ENCODE results near the gene ZNF771.
"Not testable (repeated sequence)": the region's sequence is repeated elsewhere in the genome, so short reads cannot be mapped to it uniquely, and the experiment has no call there.

ZNF771 gene

GRCh38 chr16:30375864-30376263 lies 31.5 kb upstream of the ZNF771 start:
- no peak for DNase-seq (ENCODE audit: low read depth in 1 of 2, low spot score in 1 of 2)

GRCh38 chr16:30376461-30376902 lies 30.9 kb upstream of the ZNF771 start:
- DNase-seq (ENCODE audit: low read depth in 1 of 2, low spot score in 1 of 2) = no peak

GRCh38 chr16:30377050-30377811 lies 30.2 kb upstream of the ZNF771 start:
- no peak for DNase-seq (ENCODE audit: low read depth in 1 of 2, low spot score in 1 of 2)

- peak; percentile 67 to 81 for DNase-seq (ENCODE audit: low read depth in 1 of 2, low spot score in 1 of 2)
These were observed 29.6 kb upstream of the ZNF771 start for GRCh38 chr16:30377812-30378235.

- DNase-seq (ENCODE audit: low read depth in 1 of 2, low spot score in 1 of 2) = peak; percentile 97 to 99
These were observed 28.9 kb upstream of the ZNF771 start for GRCh38 chr16:30378236-30379157.

- no peak for DNase-seq (ENCODE audit: low read depth in 1 of 2, low spot score in 1 of 2)
These were observed 28.1 kb upstream of the ZNF771 start for GRCh38 chr16:30379158-30379783.

GRCh38 chr16:30380072-30380802 lies 27.2 kb upstream of the ZNF771 start:
- DNase-seq (ENCODE audit: low read depth in 1 of 2, low spot score in 1 of 2) = no peak

- DNase-seq (ENCODE audit: low read depth in 1 of 2, low spot score in 1 of 2) = no peak
These were observed 26.6 kb upstream of the ZNF771 start for GRCh38 chr16:30380803-30381208.

- DNase-seq (ENCODE audit: low read depth in 1 of 2, low spot score in 1 of 2) = no peak
These were observed 25.9 kb upstream of the ZNF771 start for GRCh38 chr16:30381291-30382041.

- DNase-seq (ENCODE audit: low read depth in 1 of 2, low spot score in 1 of 2) = peak; percentile 56 to 72
These were observed 25.1 kb upstream of the ZNF771 start, which contains the start of gene SEPTIN1 for GRCh38 chr16:30382111-30382881. Gene SEPTIN1, minus strand, starts transcription at chr16:30382561. Its CDS starts 19 bp downstream, at chr16:30382542.

- DNase-seq (ENCODE audit: low read depth in 1 of 2, low spot score in 1 of 2) = no peak
These were observed 23.9 kb upstream of the ZNF771 start for GRCh38 chr16:30383521-30383920.

GRCh38 chr16:30394592-30395154 lies 12.7 kb upstream of the ZNF771 start:
- no peak for DNase-seq (ENCODE audit: low read depth in 1 of 2, low spot score in 1 of 2)

GRCh38 chr16:30395155-30395991 lies 12.0 kb upstream of the ZNF771 start, which contains the start of gene ZNF48:
Gene ZNF48, plus strand, starts transcription at chr16:30395420. Its CDS starts 375 bp downstream, at chr16:30395795.
- no peak for DNase-seq (ENCODE audit: low read depth in 1 of 2, low spot score in 1 of 2)

GRCh38 chr16:30395992-30396585 lies 11.3 kb upstream of the ZNF771 start:
- no peak for DNase-seq (ENCODE audit: low read depth in 1 of 2, low spot score in 1 of 2)

- DNase-seq (ENCODE audit: low read depth in 1 of 2, low spot score in 1 of 2) = not testable (repeated sequence)
These were observed 10.8 kb upstream of the ZNF771 start for GRCh38 chr16:30396627-30397026.

- DNase-seq (ENCODE audit: low read depth in 1 of 2, low spot score in 1 of 2) = no peak
These were observed 10.3 kb upstream of the ZNF771 start for GRCh38 chr16:30397056-30397455.

Measured in activated CD4-positive, alpha-beta T cell treated with anti-CD3 and anti-CD28 coated beads, Interleukin-2, amount 50 U/mL, for 24 hours (primary cell).